GM12878 (cell line): ENCODE data around the gene WDFY4. TPM values are rescaled to one million over a fixed set of nuclear protein-coding genes. Genes with fewer than 3 reads are reported as not detected.

Experiments
- ATAC-seq: fragments of 200-7000 bp; cut with Tn5 transposase; 3 replicates; pipeline ENCODE4 v1.9.1; 2020; ENCODE audit warnings: mild to moderate bottlenecking, moderate library complexity
- BruUV-seq: library from RNA; stranded (reverse); fragments of 400-500 nt; replicated peaks from 2 replicates; lab custom pipeline; 2021; lab: Mats Ljungman, UMichigan
- CTCF ChIA-PET: fragments of 300-600 bp; sonication (Branson Sonifier 250); formaldehyde crosslinking; extraction: SDS; loops from one replicate; lab custom pipeline; 2021; ENCODE audit warnings: inconsistent platforms; lab: Yijun Ruan, JAX
- POLR2A ChIA-PET: fragments of 350-600 bp; formaldehyde crosslinking; extraction: SDS; loops from one replicate; lab custom pipeline; 2021; ENCODE audit warnings: inconsistent platforms; lab: Charles Lee
- RAD21 ChIA-PET: fragments of 300-600 bp; sonication (Branson Sonifier 250); formaldehyde crosslinking; loops from one replicate; lab custom pipeline; 2023; ENCODE audit warnings: antibody characterized with exemption; ENCODE audit not compliant: unreplicated experiment; lab: Charles Lee
- SMC1A ChIA-PET: fragments of 300-600 bp; sonication (Branson Sonifier 250); formaldehyde crosslinking; loops from one replicate; lab custom pipeline; 2023; ENCODE audit not compliant: unreplicated experiment, uncharacterized antibody; lab: Charles Lee
- DNase-seq: peaks from one replicate; pipeline ENCODE4 v3.0.0-alpha.2; 2011; ENCODE audit warnings: low read depth, low spot score
- FAIRE-seq: peaks from 3 replicates; lab custom pipeline; 2011; peaks lifted over from hg19 to GRCh38; lab: Jason Lieb, UNC
- H2AFZ ChIP-seq: 2 replicates; pipeline ENCODE4 v1.6.0; 2011; ENCODE audit warnings: low read depth, low read length, control low read depth; ENCODE audit not compliant: control insufficient read depth
- H3K27ac ChIP-seq: 2 replicates; pipeline ENCODE4 v1.5.1; 2011; ENCODE audit warnings: control low read depth; ENCODE audit not compliant: control insufficient read depth, insufficient read depth
- H3K27me3 ChIP-seq, 2 experiments: replicated peaks in 1 of 2; 2 replicates each; pipeline versions ENCODE4 v1.6.0 to v1.6.1; 2011; ENCODE audit warnings: low read length in 1 of 2; ENCODE audit not compliant: control insufficient read depth in 2 of 2, insufficient read depth in 2 of 2
- H3K36me3 ChIP-seq, 2 experiments: 2 replicates each; pipeline ENCODE4 v1.5.1; 2011; ENCODE audit warnings: low read length in 1 of 2; ENCODE audit not compliant: control insufficient read depth in 2 of 2, insufficient read depth in 2 of 2
- H3K4me1 ChIP-seq: 2 replicates; pipeline ENCODE4 v1.6.1; 2011; ENCODE audit warnings: mild to moderate bottlenecking, low read length, moderate library complexity, mixed read lengths; ENCODE audit not compliant: control insufficient read depth, insufficient read depth
- H3K4me2 ChIP-seq: 2 replicates; pipeline ENCODE4 v1.6.0; 2011; ENCODE audit warnings: control low read depth; ENCODE audit not compliant: control insufficient read depth, insufficient read depth
- H3K4me3 ChIP-seq: fragments of 200-600 bp; sonication (generic); 2 replicates; pipeline ENCODE4 v1.5.1; 2016
- H3K79me2 ChIP-seq: 2 replicates; pipeline ENCODE4 v1.6.0; 2011; ENCODE audit warnings: low read length; ENCODE audit not compliant: control insufficient read depth, insufficient read depth
- H3K9ac ChIP-seq: 2 replicates; pipeline ENCODE4 v1.8.0; 2011; ENCODE audit warnings: low read length, control low read depth, mixed read lengths; ENCODE audit not compliant: control insufficient read depth, insufficient read depth
- H3K9me3 ChIP-seq: replicated peaks from 3 replicates; pipeline ENCODE4 v1.5.1; 2011; ENCODE audit warnings: mild to moderate bottlenecking, low read length; ENCODE audit not compliant: control insufficient read depth, insufficient read depth
- H4K20me1 ChIP-seq: 2 replicates; pipeline ENCODE4 v1.6.0; 2011; ENCODE audit not compliant: control insufficient read depth, insufficient read depth
- CEBPB ChIP-seq, 2 experiments: fragments of 150-350 bp in 1 of 2; IDR thresholded peaks; 2 replicates each; pipeline ENCODE4 v1.6.1; 2012 to 2014; ENCODE audit warnings: low read depth in 2 of 2, low read length in 2 of 2, borderline replicate concordance in 1 of 2, inconsistent platforms in 1 of 2
- CREM ChIP-seq: IDR thresholded peaks from 2 replicates; pipeline ENCODE4 v1.6.1; 2014; ENCODE audit warnings: antibody characterized with exemption, low read depth
- GATAD2B ChIP-seq: fragments of 450-650 bp; conservative IDR thresholded peaks from 2 replicates; pipeline ENCODE4 v1.6.1; 2017; ENCODE audit warnings: low read depth, mild to moderate bottlenecking, moderate library complexity
- MTA2 ChIP-seq: fragments of 450-650 bp; IDR thresholded peaks from 2 replicates; pipeline ENCODE4 v1.6.1; 2016; ENCODE audit warnings: low read depth, mild to moderate bottlenecking, moderate library complexity
- NR2F1 ChIP-seq: fragments of 450-650 bp; conservative IDR thresholded peaks from 2 replicates; pipeline ENCODE4 v1.6.1; 2017; ENCODE audit warnings: mild to moderate bottlenecking
- NRF1 ChIP-seq: conservative IDR thresholded peaks from 2 replicates; pipeline ENCODE4 v1.6.1; 2011; ENCODE audit warnings: mild to moderate bottlenecking, low read depth, low read length, improper control_type of control experiment
- PAX5 ChIP-seq: IDR thresholded peaks from 2 replicates; pipeline ENCODE4 v1.6.1; 2011; ENCODE audit warnings: low read depth, low read length, borderline replicate concordance
- SP1 ChIP-seq: IDR thresholded peaks from one replicate; pipeline ENCODE4 v1.6.1; 2011; ENCODE audit warnings: low read depth, low read length
- STAT3 ChIP-seq: IDR thresholded peaks from 2 replicates; pipeline ENCODE4 v1.6.1; 2011; ENCODE audit warnings: low read depth, low read length, improper control_type of control experiment
- TCF7 ChIP-seq: IDR thresholded peaks from 2 replicates; pipeline ENCODE4 v1.6.1; 2014; ENCODE audit warnings: antibody characterized with exemption, borderline replicate concordance
- YY1 ChIP-seq: IDR thresholded peaks from 2 replicates; pipeline ENCODE4 v1.6.1; 2011; ENCODE audit warnings: low read depth, mild to moderate bottlenecking, low read length
- ZZZ3 ChIP-seq: IDR thresholded peaks from 2 replicates; pipeline ENCODE4 v1.6.1; 2011; ENCODE audit warnings: low read depth; ENCODE audit not compliant: control insufficient read depth, insufficient read length
- WGBS: methylation state at CpG from one replicate; pipeline ENCODE4 v1.1.6; 2016; ENCODE audit warnings: low lambda C conversion rate; ENCODE audit not compliant: insufficient replicate concordance, insufficient coverage; ENCODE audit errors: missing lambda C conversion rate; 5-methylcytosine and 5-hydroxymethylcytosine counted together
- in situ Hi-C: fragments of 300-500 bp; cut with MboI; formaldehyde crosslinking; loops from 9 replicates; pipeline ENCODE4 v1.14.3; 2018; ENCODE audit warnings: mixed read lengths
- intact Hi-C: fragments of 100-400 bp; cut with micrococcal nuclease; formaldehyde crosslinking; loops from one replicate; pipeline ENCODE4 v1.14.2; 2022; ENCODE audit not compliant: unreplicated experiment
- polyA plus RNA-seq, 11 experiments: library from polyadenylated mRNA; depleted of rRNA in 4 of 11; unstranded in 6 of 11; stranded (reverse) in 5 of 11; fragments of >200 nt; fragmentation: Nextera tagmentation in 4 of 11; fragmentation: Illumina TruSeq in 1 of 11; extraction: Ambion mirVana in 4 of 11; extraction: Trizol in 1 of 11; gene quantifications; 1 replicate in 1 of 11; 2 replicates in 10 of 11; pipeline versions ENCODE4 v1.2.1 to v1.2.3, GENCODE V29; 2011 to 2016; ENCODE audit warnings: inconsistent platforms in 2 of 11, missing spikeins in 2 of 11, low read depth in 1 of 11
- total RNA-seq, 4 experiments: library from RNA; depleted of rRNA in 3 of 4; stranded (reverse); fragments of >200 nt in 3 of 4; fragmentation: Illumina TruSeq in 1 of 4; extraction: Trizol in 1 of 4; gene quantifications; 2 replicates each; pipeline versions ENCODE4 v1.2.1 to v1.2.3, GENCODE V29; 2013 to 2021
- TF ChIP-seq, protein P1 (sequence below): fragments of 450-650 bp; IDR thresholded peaks from 2 replicates; pipeline ENCODE4 v1.6.1; 2017; ENCODE audit warnings: mild to moderate bottlenecking, low read depth, inconsistent platforms; ENCODE audit not compliant: poor library complexity, severe bottlenecking
- TF ChIP-seq, protein P2 (sequence below): fragments of 450-650 bp; IDR thresholded peaks from 2 replicates; pipeline ENCODE4 v1.6.1; 2014; ENCODE audit warnings: mild to moderate bottlenecking
- TF ChIP-seq, protein P3 (sequence below): IDR thresholded peaks from 2 replicates; pipeline ENCODE4 v1.6.1; 2012; ENCODE audit warnings: low read depth, low read length, improper control_type of control experiment

Gene WDFY4
- total and polyA plus RNA-seq, 10 of the 15 experiments (the other 5 are each of a cell fraction or from before 2014, with no cell fraction given) = 13.5 to 132 (median 47.3) TPM

DNA sequence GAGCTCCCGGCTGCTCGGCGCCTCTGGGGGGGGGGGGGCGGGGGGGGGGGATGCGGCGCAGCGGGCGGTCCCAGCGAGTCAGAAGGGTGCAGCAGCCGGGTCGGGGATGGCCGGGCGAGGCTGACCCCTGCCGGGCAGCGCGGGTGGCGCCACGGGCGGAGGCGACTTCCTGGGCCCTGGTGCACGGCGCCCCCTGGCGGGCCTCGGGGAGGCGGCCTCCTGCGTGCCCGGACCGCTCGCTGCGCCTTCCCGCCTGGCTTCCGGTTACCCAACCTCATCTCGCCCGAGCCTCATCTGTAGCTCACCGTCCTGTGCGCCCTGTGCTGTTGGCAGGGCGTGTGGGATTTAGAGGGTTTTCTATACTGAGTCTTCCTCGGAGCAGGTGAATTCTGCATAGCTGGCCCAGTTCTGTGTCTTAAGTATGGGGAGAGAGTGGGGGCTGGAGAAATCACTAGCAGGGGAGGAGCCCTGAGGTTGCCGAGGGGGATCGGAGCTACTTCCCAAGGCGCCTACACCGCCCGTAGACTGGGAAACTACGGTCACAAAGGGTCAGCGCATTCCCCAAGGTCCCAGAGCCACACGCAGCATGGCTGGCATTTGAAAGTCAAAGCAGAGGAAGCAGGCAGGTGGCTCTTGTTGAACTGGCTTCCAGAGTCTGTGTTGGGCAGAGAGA is 28.3 kb upstream of the WDFY4 start (continued):
- TF ChIP-seq NR2F1 (peak; percentile 58; the same call in 1 of the 2 replicates), YY1 (peak; percentile 86), STAT3 (no peak)
- TF ChIP-seq, all 136 proteins: peak for 40

DNA sequence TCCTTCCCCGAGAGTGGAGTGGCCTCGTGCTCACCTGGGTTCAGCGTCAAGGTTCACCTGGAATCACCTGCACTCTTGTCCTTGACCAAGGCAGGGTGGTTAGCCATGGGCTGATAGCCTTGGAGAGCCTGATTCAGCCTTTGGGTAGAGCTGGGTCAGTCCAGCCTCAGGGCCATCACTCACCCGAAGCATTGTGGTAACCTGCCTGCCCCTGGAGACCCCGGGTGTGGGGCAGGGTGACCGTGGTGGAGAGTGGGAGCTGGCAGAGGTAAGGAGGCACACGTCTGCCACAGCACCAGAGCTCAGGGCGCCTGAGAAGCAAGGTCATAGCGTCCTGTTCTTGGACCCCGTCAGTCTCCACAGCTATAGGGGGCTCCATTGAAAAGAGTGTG is 27.8 kb upstream of the WDFY4 start:
- H3K4me1 ChIP-seq = peaks cover 11% of the 10 kb centered on the region
- no peaks in the 10 kb centered on the region for H4K20me1 ChIP-seq
- CTCF ChIA-PET = interaction anchor here (0.7 to 13.6 kb wide), 102 partner anchors 8 to 882 kb away, joined by 3 to 664 read pairs (median 5); partner anchors contain the start of genes ARHGAP22, ERCC6 and LRRC18
- WGBS = 26% methylated on average over 10 of the region's 10 CpGs
- H3K4me2 ChIP-seq = peak overlapping the region; percentile 100
- peaks cover 2% of the 10 kb centered on the region for H3K79me2 ChIP-seq
- in situ Hi-C loops (loop anchor here (5.0 kb wide), 3 partner anchors 105 to 295 kb away; no protein-coding TSS in a partner anchor), intact Hi-C loops (loop anchor here (1.0 to 5.0 kb wide), 4 partner anchors 49 to 855 kb away; no protein-coding TSS in a partner anchor)
- H2AFZ ChIP-seq = peak overlapping the region; percentile 96
- peak overlapping the region; percentile 17; the same call in 1 of the 2 replicates for H3K9ac ChIP-seq
- H3K9me3 ChIP-seq = no peaks in the 10 kb centered on the region
- H3K27ac ChIP-seq = no peak overlapping the region
- H3K36me3 ChIP-seq = no peaks in the 10 kb centered on the region
- no peak for TF ChIP-seq MTA2
- TF ChIP-seq, protein P1, sequence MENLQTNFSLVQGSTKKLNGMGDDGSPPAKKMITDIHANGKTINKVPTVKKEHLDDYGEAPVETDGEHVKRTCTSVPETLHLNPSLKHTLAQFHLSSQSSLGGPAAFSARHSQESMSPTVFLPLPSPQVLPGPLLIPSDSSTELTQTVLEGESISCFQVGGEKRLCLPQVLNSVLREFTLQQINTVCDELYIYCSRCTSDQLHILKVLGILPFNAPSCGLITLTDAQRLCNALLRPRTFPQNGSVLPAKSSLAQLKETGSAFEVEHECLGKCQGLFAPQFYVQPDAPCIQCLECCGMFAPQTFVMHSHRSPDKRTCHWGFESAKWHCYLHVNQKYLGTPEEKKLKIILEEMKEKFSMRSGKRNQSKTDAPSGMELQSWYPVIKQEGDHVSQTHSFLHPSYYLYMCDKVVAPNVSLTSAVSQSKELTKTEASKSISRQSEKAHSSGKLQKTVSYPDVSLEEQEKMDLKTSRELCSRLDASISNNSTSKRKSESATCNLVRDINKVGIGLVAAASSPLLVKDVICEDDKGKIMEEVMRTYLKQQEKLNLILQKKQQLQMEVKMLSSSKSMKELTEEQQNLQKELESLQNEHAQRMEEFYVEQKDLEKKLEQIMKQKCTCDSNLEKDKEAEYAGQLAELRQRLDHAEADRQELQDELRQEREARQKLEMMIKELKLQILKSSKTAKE = no peak
- TF ChIP-seq ZZZ3 = no peak
- no peak for TF ChIP-seq TCF7
- TF ChIP-seq CEBPB (IDR thresholded peaks at IDR 0.05; ENCODE audit: borderline replicate concordance in 1 of 2, low read depth in 2 of 2, low read length in 2 of 2) = no peak
- TF ChIP-seq SP1 = no peak
- TF ChIP-seq, protein P2, sequence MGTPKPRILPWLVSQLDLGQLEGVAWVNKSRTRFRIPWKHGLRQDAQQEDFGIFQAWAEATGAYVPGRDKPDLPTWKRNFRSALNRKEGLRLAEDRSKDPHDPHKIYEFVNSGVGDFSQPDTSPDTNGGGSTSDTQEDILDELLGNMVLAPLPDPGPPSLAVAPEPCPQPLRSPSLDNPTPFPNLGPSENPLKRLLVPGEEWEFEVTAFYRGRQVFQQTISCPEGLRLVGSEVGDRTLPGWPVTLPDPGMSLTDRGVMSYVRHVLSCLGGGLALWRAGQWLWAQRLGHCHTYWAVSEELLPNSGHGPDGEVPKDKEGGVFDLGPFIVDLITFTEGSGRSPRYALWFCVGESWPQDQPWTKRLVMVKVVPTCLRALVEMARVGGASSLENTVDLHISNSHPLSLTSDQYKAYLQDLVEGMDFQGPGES = no peak
- no peak for TF ChIP-seq PAX5
- TF ChIP-seq GATAD2B = no peak
- TF ChIP-seq, protein P3, sequence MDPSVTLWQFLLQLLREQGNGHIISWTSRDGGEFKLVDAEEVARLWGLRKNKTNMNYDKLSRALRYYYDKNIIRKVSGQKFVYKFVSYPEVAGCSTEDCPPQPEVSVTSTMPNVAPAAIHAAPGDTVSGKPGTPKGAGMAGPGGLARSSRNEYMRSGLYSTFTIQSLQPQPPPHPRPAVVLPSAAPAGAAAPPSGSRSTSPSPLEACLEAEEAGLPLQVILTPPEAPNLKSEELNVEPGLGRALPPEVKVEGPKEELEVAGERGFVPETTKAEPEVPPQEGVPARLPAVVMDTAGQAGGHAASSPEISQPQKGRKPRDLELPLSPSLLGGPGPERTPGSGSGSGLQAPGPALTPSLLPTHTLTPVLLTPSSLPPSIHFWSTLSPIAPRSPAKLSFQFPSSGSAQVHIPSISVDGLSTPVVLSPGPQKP = no peak
- no peak for TF ChIP-seq CREM
- TF ChIP-seq NRF1 = no peak
- H3K27me3 ChIP-seq = no peaks in the 10 kb centered on the region
- peak overlapping the region; percentile 68 for H3K4me3 ChIP-seq
- FAIRE-seq (no peak), DNase-seq (no peak), ATAC-seq (no peak; the same call in 2 of the 3 replicates)
- POLR2A ChIA-PET = interaction anchor here (1.7 kb wide), 1 partner anchor 42 kb away, joined by 4 read pairs; no protein-coding TSS in a partner anchor
- no TSS peak for BruUV-seq
- RAD21 ChIA-PET = interaction anchor here (0.6 to 15.3 kb wide), 61 partner anchors 8 to 882 kb away, joined by 3 to 383 read pairs (median 6); partner anchors contain the start of genes ARHGAP22, ERCC6 and WDFY4
- SMC1A ChIA-PET = interaction anchor here (0.5 to 15.1 kb wide), 59 partner anchors 8 to 856 kb away, joined by 3 to 298 read pairs (median 5); partner anchors contain the start of gene ARHGAP22
